Measurements from ENCODE around the gene DDI1. TPM values are rescaled to one million over a fixed set of nuclear protein-coding genes. Genes with fewer than 3 reads are reported as not detected.

The DDI1 gene
- total and polyA plus RNA-seq, 2 of the 13 experiments (the other 11 are each of a cell fraction or from before 2014, with no cell fraction given): not detected

DNA sequence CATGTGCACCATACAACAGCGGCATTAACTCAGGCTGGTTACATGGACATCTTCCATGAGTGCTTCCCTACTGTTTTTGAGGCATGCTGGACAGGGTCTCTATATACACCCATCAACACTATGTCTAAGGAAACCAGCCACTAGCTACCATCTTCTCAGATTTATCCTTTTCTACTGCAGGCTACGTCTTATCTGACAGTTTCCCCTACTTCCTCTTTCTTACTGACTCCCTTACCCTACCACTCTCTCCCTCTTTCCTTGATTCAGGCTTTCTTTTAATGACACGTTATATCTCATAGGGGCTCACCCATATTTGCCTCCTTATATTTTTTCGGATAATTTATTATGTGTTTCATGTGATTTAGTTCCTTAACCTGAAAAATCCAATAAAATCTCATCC, 41.8 kb downstream of the DDI1 start (continued):
- no peak for TF ChIP-seq TFDP2 (CRISPR knock-in tag; IDR thresholded peaks at IDR 0.05)
- TF ChIP-seq, protein P1, sequence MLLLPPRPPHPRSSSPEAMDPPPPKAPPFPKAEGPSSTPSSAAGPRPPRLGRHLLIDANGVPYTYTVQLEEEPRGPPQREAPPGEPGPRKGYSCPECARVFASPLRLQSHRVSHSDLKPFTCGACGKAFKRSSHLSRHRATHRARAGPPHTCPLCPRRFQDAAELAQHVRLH (CRISPR knock-in tag; IDR thresholded peaks at IDR 0.05; ENCODE audit: borderline replicate concordance, low read depth): no peak

- DNase-seq (ENCODE audit: low spot score) (no peak), FAIRE-seq (no peak), ATAC-seq (no peak)
- no TSS peak for BruUV-seq (replicated peaks)
- no peaks in the 10 kb centered on the region for H3K27me3 ChIP-seq (ENCODE audit: control insufficient read depth in 1 of 2, insufficient read depth in 2 of 2, low read length in 2 of 2)
- no peaks in the 10 kb centered on the region for H4K20me1 ChIP-seq (ENCODE audit: insufficient read depth, low read length)
- no peak for TF ChIP-seq TAF15 (IDR thresholded peaks at IDR 0.05; ENCODE audit: low read depth, low read length, poor library complexity, severe bottlenecking)
- in situ Hi-C loops (cut with HindIII; ENCODE audit: extremely low pct_ligation_motif_present, low pct_unique_long_range_greater_than_20kb) (no loop called here), intact Hi-C loops (cut with micrococcal nuclease; ENCODE audit: unreplicated experiment) (loop anchor here (5.0 kb wide), 1 partner anchor 1208 kb away; no protein-coding TSS in a partner anchor)
- H3K9me3 ChIP-seq (ENCODE audit: low read length): no peaks in the 10 kb centered on the region
- H3K4me1 ChIP-seq (ENCODE audit: insufficient read depth, low read length): no peaks in the 10 kb centered on the region
- ChIA-PET CTCF (ENCODE audit: low intra/inter-chr PET ratio, low total read pairs) (no interaction called here), POLR2A (no interaction called here)
- no peak overlapping the region for H3K9ac ChIP-seq (ENCODE audit: insufficient read depth, low read depth, low read length)
- H3K27ac ChIP-seq (ENCODE audit: extremely low read length, insufficient read depth, low read length): no peak overlapping the region
- no peaks in the 10 kb centered on the region for H3K79me2 ChIP-seq (ENCODE audit: insufficient read depth, low read length)
- H3K4me3 ChIP-seq (replicated peaks in 1 of 3; ENCODE audit: insufficient read depth in 1 of 3, low read depth in 2 of 3, low read length in 3 of 3): no peak overlapping the region
- H3K36me3 ChIP-seq (replicated peaks in 1 of 2; ENCODE audit: control insufficient read depth in 1 of 2, insufficient read depth in 2 of 2, low read length in 2 of 2): no peaks in the 10 kb centered on the region
- no peak overlapping the region for H2AFZ ChIP-seq (ENCODE audit: low read length)
- H3K4me2 ChIP-seq (ENCODE audit: low read depth, low read length): no peak overlapping the region
Observed at GRCh38 chr11:104078995-104079394, 42.6 kb downstream of the DDI1 start.

DNA sequence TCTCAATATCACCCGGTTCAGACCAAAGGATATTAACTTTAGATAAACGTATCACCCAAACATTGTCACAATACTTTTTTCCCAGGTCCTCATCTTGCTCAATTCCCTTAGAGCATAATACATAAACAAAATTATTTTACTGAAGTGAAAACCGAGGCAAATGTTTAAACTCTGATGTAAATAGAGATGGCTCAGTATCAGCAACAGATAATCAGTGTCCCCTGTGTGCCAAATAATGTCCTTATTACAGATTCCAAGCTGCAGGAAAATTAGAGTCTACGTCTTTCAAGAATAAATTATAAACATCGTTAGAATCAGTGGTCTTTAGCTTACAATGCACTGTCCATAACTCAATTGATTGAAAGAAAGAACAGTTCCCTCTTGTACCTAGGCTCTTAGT, 50.2 kb downstream of the DDI1 start:
- Histone ChIP-seq H3K27me3 (ENCODE audit: control insufficient read depth in 1 of 2, insufficient read depth in 2 of 2, low read length in 2 of 2) (no peaks in the 10 kb centered on the region), H3K4me2 (ENCODE audit: low read depth, low read length) (no peak overlapping the region), H2AFZ (ENCODE audit: low read length) (no peak overlapping the region), H4K20me1 (ENCODE audit: insufficient read depth, low read length) (no peaks in the 10 kb centered on the region), H3K36me3 (replicated peaks in 1 of 2; ENCODE audit: control insufficient read depth in 1 of 2, insufficient read depth in 2 of 2, low read length in 2 of 2) (no peaks in the 10 kb centered on the region), H3K4me3 (replicated peaks in 1 of 3; ENCODE audit: insufficient read depth in 1 of 3, low read depth in 2 of 3, low read length in 3 of 3) (no peak overlapping the region), H3K79me2 (ENCODE audit: insufficient read depth, low read length) (no peaks in the 10 kb centered on the region), H3K27ac (ENCODE audit: extremely low read length, insufficient read depth, low read length) (no peak overlapping the region), H3K4me1 (ENCODE audit: insufficient read depth, low read length) (no peaks in the 10 kb centered on the region), H3K9ac (ENCODE audit: insufficient read depth, low read depth, low read length) (no peak overlapping the region), H3K9me3 (ENCODE audit: low read length) (no peaks in the 10 kb centered on the region)
- CTCF ChIA-PET (ENCODE audit: low intra/inter-chr PET ratio, low total read pairs): no interaction called here
- BruUV-seq (replicated peaks): no TSS peak
- in situ Hi-C loops (cut with HindIII; ENCODE audit: extremely low pct_ligation_motif_present, low pct_unique_long_range_greater_than_20kb): no loop called here
- no peak for DNase-seq (ENCODE audit: low spot score)
- intact Hi-C loops (cut with micrococcal nuclease; ENCODE audit: unreplicated experiment): no loop called here
- POLR2A ChIA-PET: no interaction called here
- no peak for ATAC-seq
- FAIRE-seq: no peak
- WGBS (ENCODE audit: low lambda C conversion rate): 1% methylated on average over 5 of the region's 5 CpGs
- TF ChIP-seq ZFP82 (CRISPR knock-in tag; IDR thresholded peaks at IDR 0.05; ENCODE audit: borderline replicate concordance) (no peak), PPARG (CRISPR knock-in tag; conservative IDR thresholded peaks at IDR 0.05) (no peak), ZNF282 (IDR thresholded peaks at IDR 0.05; ENCODE audit: partially characterized antibody) (no peak), EED (CRISPR knock-in tag; IDR thresholded peaks at IDR 0.05) (no peak), MED1 (CRISPR knock-in tag; IDR thresholded peaks at IDR 0.05) (no peak), ZNF20 (CRISPR knock-in tag; IDR thresholded peaks at IDR 0.05) (no peak), NR3C1 (CRISPR knock-in tag; IDR thresholded peaks at IDR 0.05) (no peak), CCDC6 (CRISPR knock-in tag; IDR thresholded peaks at IDR 0.05) (no peak), CENPBD1 (CRISPR knock-in tag; IDR thresholded peaks at IDR 0.05; ENCODE audit: borderline replicate concordance, low read depth) (no peak), ZNF776 (CRISPR knock-in tag; IDR thresholded peaks at IDR 0.05) (no peak), DNMT3B (CRISPR knock-in tag; conservative IDR thresholded peaks at IDR 0.05) (no peak), ZC3H13 (CRISPR knock-in tag; IDR thresholded peaks at IDR 0.05) (no peak), KLF13 (CRISPR knock-in tag; IDR thresholded peaks at IDR 0.05) (no peak), NFRKB (IDR thresholded peaks at IDR 0.05) (no peak)
- TF ChIP-seq, protein P2, sequence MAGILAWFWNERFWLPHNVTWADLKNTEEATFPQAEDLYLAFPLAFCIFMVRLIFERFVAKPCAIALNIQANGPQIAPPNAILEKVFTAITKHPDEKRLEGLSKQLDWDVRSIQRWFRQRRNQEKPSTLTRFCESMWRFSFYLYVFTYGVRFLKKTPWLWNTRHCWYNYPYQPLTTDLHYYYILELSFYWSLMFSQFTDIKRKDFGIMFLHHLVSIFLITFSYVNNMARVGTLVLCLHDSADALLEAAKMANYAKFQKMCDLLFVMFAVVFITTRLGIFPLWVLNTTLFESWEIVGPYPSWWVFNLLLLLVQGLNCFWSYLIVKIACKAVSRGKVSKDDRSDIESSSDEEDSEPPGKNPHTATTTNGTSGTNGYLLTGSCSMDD (CRISPR knock-in tag; IDR thresholded peaks at IDR 0.05): no peak
